Measurements from ENCODE around the gene CD74.

Gene CD74

DNA sequence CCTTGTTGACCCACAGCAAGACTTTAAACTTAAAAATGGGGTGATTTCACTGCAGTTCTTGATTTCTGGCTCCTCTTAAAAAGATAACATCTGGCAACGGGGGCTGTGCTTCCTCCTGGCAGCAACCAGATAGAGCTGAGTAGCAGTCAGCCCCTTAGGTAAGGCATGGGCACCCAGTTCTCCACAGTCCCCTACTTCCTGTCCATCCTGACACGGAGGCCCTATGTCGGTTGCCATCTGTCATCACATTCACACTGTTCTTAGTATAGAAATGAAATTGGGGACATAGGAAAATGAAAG lies 11.7 kb downstream of the CD74 start:
- DNase-seq: peak; percentile 33
- in situ Hi-C loops (cut with MboI; ENCODE audit: low pct_unique_long_range_greater_than_20kb, low sequenced_read_pairs): no loop called here

- no peak for DNase-seq
- in situ Hi-C loops (cut with MboI; ENCODE audit: low pct_unique_long_range_greater_than_20kb, low sequenced_read_pairs): no loop called here
These were observed 12.2 kb downstream of the CD74 start for GRCh38 chr5:150400316-150401075.

- in situ Hi-C loops (cut with MboI; ENCODE audit: low pct_unique_long_range_greater_than_20kb, low sequenced_read_pairs): no loop called here
- DNase-seq: no peak
These were observed 13.0 kb downstream of the CD74 start for GRCh38 chr5:150399524-150400211.

DNA sequence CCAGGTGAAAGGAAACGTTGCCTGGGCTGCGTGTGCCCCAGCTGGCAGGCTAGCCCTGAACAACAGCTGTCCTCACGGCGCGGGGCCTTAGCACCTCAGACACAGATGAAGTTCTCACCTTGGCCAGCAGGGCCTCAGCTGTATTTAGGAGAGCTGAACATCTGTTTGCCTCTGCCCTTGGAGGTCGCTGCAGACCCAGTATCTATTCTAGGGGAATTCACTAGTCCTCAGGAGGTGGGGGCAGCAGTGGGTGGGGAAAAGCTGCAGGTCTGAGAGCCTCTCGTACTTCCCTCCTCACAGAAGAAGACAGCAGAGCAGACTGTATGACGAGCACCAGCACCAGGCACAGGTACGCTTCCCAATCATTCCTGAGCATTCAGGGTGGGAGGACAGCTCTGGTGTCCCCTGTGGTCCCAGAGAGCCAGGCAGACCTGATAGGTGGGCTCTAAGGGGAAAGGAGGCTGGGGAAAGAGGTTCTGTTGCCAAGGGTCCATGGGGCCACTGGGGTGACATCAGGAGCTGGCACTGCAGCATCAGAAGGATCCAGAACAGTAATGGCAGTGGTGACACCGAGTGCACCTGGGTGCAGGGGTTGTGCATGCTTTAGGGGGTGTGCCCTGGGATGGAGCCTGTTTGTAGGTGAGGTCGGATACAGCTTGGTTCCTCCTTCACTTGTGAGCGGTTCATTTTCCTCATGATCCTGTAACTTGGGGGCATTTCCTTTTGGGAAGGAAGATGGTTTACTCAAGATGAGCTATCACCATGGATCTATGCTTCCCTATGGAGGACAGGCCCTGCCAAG lies 13.8 kb downstream of the CD74 start:
- DNase-seq: peak; percentile 41
- in situ Hi-C loops (cut with MboI; ENCODE audit: low pct_unique_long_range_greater_than_20kb, low sequenced_read_pairs): no loop called here

- in situ Hi-C loops (cut with MboI; ENCODE audit: low pct_unique_long_range_greater_than_20kb, low sequenced_read_pairs): no loop called here
- no peak for DNase-seq
These were observed 14.7 kb downstream of the CD74 start for GRCh38 chr5:150397782-150398721.

DNA sequence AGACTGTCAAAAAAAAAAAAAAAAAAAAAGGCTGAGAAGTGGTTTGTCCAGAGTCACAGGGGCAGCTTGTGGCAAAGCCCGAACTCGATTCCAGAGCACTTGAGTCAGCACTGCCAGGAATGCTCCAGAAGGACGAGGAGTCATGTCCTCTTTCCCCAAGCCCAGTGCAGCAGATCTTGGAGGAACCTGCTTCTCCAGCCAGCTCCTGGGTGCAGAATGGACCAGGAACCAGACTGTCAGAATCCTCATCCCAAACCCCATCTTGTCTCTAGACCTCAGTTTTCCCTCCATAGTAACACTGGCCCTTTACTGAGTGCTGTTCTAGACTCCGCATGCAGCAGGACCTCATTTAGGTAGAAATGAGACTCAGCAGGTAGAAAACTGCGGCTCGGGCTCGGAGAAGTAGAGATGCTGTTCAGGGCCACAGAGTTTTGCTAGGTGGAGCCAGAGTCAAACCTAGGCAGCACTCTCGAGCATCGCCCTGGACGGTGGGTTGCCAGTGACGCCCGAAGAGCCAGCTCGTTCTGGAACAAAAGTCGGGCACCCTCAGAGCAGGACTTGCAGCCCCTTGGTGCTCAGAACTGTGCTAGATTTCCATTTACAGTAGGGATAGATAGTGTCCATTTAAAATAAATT lies 15.4 kb downstream of the CD74 start:
- DNase-seq: no peak
- in situ Hi-C loops (cut with MboI; ENCODE audit: low pct_unique_long_range_greater_than_20kb, low sequenced_read_pairs): no loop called here

DNA sequence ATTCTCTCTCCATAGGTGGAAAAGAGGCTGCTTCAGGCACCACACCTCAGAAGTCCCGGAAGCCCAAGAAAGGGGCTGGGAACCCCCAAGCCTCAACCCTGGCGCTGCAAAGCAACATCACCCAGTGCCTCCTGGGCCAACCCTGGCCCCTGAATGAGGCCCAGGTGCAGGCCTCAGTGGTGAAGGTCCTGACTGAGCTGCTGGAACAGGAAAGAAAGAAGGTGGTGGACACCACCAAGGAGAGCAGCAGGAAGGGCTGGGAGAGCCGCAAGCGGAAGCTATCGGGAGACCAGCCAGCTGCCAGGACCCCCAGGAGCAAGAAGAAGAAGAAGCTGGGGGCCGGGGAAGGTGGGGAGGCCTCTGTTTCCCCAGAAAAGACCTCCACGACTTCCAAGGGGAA lies 16.4 kb downstream of the CD74 start:
- no peak for DNase-seq
- in situ Hi-C loops (cut with MboI; ENCODE audit: low pct_unique_long_range_greater_than_20kb, low sequenced_read_pairs): no loop called here

GRCh38 chr5:150395688-150395975 lies 17.1 kb downstream of the CD74 start:
- in situ Hi-C loops (cut with MboI; ENCODE audit: low pct_unique_long_range_greater_than_20kb, low sequenced_read_pairs): no loop called here
- DNase-seq: no peak

- in situ Hi-C loops (cut with MboI; ENCODE audit: low pct_unique_long_range_greater_than_20kb, low sequenced_read_pairs): no loop called here
- no peak for DNase-seq
These were observed 17.6 kb downstream of the CD74 start for GRCh38 chr5:150394912-150395687.

DNA sequence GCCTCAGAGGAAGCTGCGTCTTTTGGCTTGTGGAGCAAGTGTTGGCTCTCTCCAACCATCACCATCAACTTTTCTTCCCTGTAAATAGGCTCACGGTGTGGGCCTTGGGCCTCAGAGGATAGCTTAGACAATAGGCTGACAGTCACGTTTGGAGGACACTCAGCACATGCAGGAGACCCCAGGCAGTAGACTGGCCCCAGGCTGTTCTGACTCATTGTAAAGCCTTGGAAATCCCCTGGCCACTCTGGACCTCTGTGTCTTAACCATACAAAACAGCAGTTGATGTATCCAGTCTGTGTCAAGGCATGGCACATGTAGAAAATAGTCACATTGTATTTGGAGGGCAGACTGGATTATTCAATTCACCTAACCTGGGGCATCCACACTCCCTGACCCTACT lies 18.6 kb downstream of the CD74 start:
- no peak for DNase-seq
- in situ Hi-C loops (cut with MboI; ENCODE audit: low pct_unique_long_range_greater_than_20kb, low sequenced_read_pairs): no loop called here

GRCh38 chr5:150393096-150393645 lies 19.5 kb downstream of the CD74 start:
- DNase-seq: no peak
- in situ Hi-C loops (cut with MboI; ENCODE audit: low pct_unique_long_range_greater_than_20kb, low sequenced_read_pairs): no loop called here

GRCh38 chr5:150392680-150393079 lies 20.0 kb downstream of the CD74 start:
- in situ Hi-C loops (cut with MboI; ENCODE audit: low pct_unique_long_range_greater_than_20kb, low sequenced_read_pairs): no loop called here
- no peak for DNase-seq

DNA sequence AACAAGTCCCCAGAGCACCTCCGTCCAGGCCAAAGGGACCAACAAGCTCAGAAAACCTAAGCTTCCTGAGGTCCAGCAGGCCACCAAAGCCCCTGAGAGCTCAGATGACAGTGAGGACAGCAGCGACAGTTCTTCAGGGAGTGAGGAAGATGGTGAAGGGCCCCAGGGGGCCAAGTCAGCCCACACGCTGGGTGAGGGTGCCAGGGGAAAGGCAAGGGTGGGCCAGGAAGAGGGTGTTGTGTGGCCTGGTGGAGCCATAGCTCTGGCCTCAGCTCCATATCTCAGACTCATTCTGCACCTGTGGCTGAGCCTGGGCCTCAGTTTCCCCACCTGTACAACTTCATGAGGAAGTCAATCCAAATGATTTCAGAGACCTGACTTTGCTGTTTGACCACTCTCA lies 20.7 kb downstream of the CD74 start:
- no peak for DNase-seq
- in situ Hi-C loops (cut with MboI; ENCODE audit: low pct_unique_long_range_greater_than_20kb, low sequenced_read_pairs): no loop called here

DNA sequence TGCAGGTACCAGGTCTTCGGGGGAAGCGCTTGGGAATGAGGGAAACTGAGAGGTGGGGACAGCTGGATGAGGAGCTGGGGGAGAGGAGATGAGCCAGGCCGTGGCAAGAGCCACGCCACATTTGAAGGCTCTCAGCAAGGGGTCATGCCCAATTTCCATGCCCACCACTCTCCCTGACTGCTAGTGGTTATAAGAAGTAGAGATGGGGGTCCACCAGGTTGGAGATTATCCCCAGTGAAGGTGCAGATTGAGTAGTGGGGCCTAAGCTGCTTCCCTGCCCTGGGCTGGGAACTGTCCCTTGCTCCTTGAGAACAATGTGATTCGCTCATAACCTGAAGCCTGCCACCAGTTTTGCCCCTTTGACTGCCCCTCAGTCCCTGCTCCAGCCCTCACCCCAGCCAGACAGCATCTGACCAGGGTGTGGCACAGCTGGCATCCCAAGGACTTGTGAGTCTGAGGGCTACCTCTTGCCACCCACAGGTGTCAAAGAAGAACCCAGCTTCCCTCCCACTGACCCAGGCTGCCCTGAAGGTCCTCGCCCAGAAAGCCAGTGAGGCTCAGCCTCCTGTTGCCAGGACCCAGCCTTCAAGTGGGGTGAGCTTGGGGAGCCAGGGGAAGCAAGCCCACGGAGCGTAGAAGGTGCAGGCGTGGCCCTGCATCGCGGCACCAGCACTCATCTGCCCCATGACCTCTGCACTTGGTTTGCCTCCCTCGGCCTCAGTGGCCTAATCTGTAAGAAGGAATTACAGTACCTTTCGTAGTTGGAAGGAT lies 21.5 kb downstream of the CD74 start:
- in situ Hi-C loops (cut with MboI; ENCODE audit: low pct_unique_long_range_greater_than_20kb, low sequenced_read_pairs): no loop called here
- no peak for DNase-seq

GRCh38 chr5:150389531-150390266 lies 23.0 kb downstream of the CD74 start:
- no peak for DNase-seq
- in situ Hi-C loops (cut with MboI; ENCODE audit: low pct_unique_long_range_greater_than_20kb, low sequenced_read_pairs): no loop called here

- in situ Hi-C loops (cut with MboI; ENCODE audit: low pct_unique_long_range_greater_than_20kb, low sequenced_read_pairs): no loop called here
- no peak for DNase-seq
These were observed 26.5 kb downstream of the CD74 start for GRCh38 chr5:150386024-150386855.

All from KBM-7 (cell line).